Fibroblast of skin of right quadriceps (primary cell): ENCODE measurements around the gene PRUNE2.
"Not testable (repeated sequence)": the region's sequence is repeated elsewhere in the genome, so short reads cannot be mapped to it uniquely, and the experiment has no call there.

Source experiments
- DNase-seq: peaks from one replicate; pipeline ENCODE4 v3.0.0-alpha.2; 2013

PRUNE2 gene

DNA sequence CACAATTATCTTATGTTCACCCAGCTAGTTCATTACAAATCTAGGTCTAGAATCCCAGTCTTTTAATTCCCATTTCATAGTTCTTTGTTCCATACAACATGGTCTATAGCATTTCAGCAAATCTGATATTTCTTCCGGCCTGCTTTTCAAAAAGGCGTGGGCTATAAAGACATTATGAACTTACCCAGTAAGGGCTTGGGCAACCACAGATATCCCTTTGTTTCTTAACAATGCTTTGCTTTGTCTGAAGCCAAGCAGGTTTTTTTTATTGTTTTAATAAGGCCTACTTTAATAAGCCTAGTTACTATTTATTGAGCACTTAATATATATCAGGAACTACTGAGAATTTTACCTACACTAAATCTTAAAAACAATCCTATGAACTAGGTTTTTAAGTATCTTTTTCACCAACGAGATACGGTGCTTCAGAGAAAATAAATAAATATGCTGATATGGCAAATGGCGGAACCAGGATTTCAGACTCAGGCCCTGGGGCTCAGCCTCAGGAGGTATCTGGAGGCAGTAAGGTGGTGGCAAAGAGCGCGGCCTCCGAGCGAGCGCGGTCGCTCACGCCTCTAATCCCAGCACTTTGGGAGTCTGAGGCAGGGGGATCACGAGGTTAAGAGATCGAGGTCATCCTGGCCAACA, 112.0 kb downstream of the PRUNE2 start:
- no peak for DNase-seq

DNA sequence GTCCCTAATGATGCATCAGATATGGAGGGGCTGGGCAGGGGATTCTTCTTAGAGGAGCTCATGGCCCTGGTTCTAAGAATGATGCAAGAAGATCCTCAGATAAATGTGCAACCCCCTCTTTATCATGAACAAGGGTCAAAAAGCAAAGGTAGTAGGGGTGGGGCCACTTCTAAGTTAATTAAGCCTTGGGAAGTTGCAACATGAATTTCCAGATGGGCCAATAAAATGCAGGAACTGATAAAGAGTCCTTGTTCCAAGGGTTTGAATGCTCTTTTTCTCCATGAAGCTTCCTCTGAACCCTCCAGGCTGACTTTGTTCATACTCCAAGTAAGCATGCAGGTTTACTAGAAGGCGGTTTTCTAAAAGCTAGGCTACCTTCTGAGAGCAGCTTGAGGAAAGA, 116.1 kb downstream of the PRUNE2 start:
- no peak for DNase-seq

GRCh38 chr9:76787677-76788076, 118.2 kb downstream of the PRUNE2 start:
- no peak for DNase-seq

- DNase-seq = no peak
Observed at GRCh38 chr9:76785501-76785900, 120.4 kb downstream of the PRUNE2 start.

- no peak for DNase-seq
Observed at GRCh38 chr9:76784881-76785280, 121.0 kb downstream of the PRUNE2 start.

- DNase-seq = peak; percentile 18
Observed at GRCh38 chr9:76772686-76773445, 133.0 kb downstream of the PRUNE2 start.

- no peak for DNase-seq
Observed at GRCh38 chr9:76766126-76766525, 139.8 kb downstream of the PRUNE2 start.

DNA sequence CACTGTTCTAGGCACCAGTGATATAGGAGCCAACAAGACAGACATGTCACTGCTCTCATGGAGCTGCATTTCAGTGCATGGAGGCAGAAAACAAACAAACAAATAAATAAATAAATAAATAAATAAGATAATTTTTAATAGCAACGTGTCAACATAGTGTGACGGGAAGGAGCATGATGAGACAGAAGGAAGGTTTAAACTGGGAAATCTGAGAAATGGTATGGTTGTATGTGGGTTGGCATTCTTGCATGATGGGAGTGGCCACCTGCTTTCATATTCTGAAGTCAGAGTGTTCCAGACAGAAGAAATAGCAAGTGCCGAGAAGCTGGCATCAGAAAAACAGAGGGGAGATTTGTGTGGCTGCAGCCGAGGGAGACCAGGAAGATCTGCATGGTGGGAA, 141.8 kb downstream of the PRUNE2 start, which contains the start of gene PCA3:
TSS of gene PCA3 (plus strand) at position 301 of the 400 bp plus-strand sequence.
- no peak for DNase-seq

GRCh38 chr9:76761448-76761847, 144.5 kb downstream of the PRUNE2 start:
- no peak for DNase-seq

DNA sequence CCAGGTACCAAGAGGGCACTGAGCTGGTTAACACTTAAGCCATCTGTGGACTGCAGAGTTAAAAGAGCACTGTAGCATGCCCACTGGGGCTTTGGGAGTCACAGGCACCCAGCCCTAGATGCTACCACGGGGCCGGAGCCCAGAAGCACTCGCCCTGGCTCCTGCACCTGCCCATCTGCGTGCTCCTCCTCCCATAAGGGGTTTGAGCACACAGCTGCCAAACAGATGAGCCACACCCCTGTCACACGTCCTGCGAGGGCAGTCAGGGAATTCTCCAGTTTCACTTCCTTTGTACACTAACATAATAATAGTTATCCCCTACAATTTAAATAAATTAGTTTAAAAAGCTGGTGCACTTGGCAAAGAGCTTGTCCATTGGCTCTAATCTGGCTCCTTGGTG, 146.2 kb downstream of the PRUNE2 start:
- DNase-seq = no peak

- no peak for DNase-seq
Observed at GRCh38 chr9:76758476-76758875, 147.4 kb downstream of the PRUNE2 start.

GRCh38 chr9:76756941-76757673, 148.8 kb downstream of the PRUNE2 start:
- no peak for DNase-seq

DNA sequence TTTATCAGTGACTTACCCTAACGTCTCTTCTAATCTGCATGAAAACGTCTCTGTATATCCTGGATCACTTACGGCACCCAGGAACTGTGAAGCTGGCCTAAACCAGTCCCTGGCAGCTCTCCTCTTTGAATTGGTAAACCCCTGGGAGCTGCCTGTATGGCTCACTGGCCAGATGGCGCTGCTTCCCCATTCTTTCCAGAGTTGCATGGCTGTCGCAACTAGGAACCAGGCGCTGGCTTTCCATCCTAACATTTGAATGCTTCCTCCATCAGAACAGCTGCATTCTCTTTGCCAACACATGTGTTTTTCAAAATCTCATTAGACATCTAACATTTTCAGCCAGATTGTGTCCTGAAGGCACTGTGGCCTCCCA, 149.7 kb downstream of the PRUNE2 start:
- peak; percentile 21 for DNase-seq

- DNase-seq = no peak
Observed at GRCh38 chr9:76751001-76751400, 154.9 kb downstream of the PRUNE2 start.

DNA sequence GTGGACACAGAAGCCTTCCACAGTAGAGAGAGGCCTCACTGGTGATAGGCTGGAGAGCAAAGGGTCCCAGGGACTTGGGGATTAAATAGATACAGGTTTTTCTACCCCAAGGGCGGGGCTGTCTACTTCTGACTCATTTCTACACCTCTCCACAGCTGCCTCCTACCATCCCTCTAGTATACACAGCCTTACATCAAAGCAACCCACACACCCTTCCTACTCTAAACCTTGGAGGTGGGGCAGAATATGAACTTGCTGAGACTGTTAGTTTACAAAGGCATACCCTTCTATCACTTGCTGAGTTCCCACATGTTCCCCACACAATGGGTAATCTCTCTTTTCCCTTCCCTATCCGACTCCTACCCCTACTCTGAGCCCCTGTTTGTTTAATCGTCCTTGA, 161.6 kb downstream of the PRUNE2 start:
- no peak for DNase-seq

- no peak for DNase-seq
Observed at GRCh38 chr9:76743931-76744330, 162.0 kb downstream of the PRUNE2 start.

- not testable (repeated sequence) for DNase-seq
Observed at GRCh38 chr9:76742890-76743289, 163.0 kb downstream of the PRUNE2 start.

DNA sequence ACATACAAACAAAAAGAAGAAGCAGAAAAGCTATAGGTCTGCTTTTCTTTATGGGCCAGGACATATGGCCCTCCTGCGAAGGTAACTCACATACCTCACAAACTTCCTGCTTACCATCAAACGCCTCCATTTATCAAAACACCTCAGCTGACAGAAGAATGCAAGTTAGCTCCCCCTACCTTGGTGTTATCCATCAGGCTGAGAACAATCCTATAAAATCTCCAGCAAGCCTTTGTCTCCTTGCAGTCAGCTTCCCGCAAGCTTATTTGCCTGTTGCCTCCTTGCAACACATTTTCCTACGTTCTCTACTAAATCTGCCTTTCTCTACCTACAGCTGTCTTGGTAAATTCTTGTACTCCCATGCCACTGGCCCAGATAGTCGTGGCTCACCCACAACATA, 164.4 kb downstream of the PRUNE2 start:
- no peak for DNase-seq

DNA sequence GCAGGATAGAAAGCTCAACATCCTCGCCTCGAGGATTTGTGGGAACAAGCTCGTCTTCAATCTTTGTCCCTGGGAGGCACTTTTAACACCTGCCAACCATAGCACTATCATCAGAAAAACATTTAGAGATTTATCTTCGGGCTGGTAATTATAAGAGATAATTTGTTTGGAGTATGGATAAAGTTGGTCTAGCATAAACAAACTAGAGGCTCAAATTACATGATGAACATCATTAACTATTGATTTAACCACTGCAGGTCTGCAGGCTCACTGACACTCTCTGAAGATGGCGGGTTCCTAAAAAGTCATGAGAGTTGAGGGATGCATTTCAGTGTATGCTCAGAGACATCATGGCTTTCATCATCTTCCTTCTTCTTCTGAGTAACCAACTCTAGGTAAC, 167.5 kb downstream of the PRUNE2 start:
- no peak for DNase-seq

DNA sequence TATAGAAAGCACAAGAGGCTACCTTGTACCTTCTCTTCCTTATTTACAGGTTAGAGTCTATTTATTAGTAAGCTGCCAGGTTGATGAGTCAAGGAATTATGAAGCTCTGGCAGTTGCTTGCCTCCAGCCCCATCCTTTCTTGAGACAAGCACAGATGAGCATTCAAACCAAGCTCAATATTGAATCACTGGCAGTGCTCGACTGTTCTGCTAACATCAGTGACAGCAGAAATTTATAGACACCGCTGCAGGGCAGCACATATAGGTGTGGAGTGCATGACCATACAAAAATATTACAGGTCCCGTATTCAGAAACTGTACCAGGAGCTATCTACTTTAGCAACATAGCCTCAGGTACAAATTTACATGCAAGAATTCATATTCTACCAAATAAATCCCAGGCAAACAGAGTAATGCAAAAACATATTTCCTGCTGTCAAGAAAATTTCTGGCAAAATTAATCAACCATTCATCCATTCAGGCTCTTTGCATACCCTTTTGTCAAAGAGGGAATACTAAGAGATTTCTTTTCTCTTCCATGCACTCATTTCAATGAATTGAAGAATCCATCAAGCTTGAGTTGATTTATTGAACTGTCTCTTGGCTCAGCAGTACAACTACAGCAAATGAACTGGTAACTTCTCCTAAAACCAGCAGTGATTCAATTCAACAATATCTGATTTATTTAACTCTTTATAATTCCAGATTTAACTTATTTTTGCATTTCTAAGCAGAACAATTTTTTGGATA, 168.6 kb downstream of the PRUNE2 start:
- no peak for DNase-seq

DNA sequence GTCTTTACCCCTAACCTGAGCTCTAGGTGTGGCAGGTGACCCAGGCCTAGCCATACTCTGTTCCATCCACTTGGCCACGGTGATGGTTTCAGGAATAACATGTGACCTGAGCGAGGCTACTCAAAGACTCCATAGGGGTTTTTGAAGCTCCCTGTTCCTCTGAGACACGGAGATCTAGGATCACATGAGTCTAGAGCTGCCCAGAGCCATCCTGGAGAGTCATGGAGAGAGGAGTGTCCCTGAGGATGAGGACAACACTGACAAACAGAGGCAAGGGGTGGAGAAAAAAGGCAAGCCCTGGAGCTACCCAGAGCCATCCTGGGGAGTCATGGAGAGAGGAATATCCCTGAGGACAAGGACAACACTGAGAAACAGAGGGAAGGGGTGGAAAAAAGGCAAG, 171.2 kb downstream of the PRUNE2 start:
- DNase-seq = no peak

DNA sequence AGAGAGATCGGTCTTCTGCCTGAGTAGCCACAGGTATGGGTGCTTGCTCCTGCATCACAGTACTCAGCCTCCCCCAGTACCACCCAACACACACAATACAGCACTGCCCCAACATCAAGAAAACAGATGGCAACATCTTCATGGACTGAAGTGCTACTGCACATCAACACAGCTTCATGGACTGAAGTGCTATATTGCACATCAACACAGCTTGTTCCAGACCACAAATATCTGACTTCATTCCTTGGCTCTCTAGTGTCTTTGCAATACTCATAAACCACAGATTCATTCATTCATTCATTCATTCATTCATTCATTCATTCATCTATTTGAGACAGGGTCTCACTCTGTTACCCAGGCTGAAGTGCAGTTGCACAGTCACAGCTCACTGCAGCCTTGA, 172.8 kb downstream of the PRUNE2 start:
- DNase-seq = peak; percentile 11

GRCh38 chr9:76732341-76732958, 173.5 kb downstream of the PRUNE2 start:
- peak; percentile 77 for DNase-seq
